Activated CD4-positive, CD25-positive, alpha-beta regulatory T cell treated with anti-CD3 and anti-CD28 coated beads, Interleukin-2, amount 50 U/mL, for 16 hours (primary cell): ENCODE measurements around the gene OAF.
"Not testable (repeated sequence)": the region's sequence is repeated elsewhere in the genome, so short reads cannot be mapped to it uniquely, and the experiment has no call there.

ENCODE experiments used
- DNase-seq: peaks from one replicate; pipeline ENCODE4 v3.0.0-alpha.2; 2020; ENCODE audit warnings: low read depth, low spot score

Gene OAF

DNA sequence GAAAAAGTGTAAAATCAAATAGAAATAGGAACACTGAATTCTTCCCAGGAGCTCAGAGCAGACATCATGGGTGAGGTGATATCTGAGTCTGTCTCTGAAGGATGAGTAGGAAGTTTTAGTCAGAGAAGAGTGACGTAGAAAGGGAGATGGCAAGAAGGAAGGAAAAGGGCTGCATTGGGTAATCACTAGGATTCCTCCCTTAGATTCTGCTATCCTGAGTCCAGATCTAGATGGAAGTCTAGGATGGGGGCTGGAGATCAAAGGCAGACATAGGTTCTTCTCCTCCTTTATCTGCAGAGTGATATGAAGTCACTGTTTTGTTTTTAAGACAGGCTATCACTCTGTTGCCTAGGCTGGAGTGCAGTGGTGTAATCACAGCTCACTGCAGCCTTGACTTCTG lies 59.6 kb downstream of the OAF start:
- DNase-seq = no peak

DNA sequence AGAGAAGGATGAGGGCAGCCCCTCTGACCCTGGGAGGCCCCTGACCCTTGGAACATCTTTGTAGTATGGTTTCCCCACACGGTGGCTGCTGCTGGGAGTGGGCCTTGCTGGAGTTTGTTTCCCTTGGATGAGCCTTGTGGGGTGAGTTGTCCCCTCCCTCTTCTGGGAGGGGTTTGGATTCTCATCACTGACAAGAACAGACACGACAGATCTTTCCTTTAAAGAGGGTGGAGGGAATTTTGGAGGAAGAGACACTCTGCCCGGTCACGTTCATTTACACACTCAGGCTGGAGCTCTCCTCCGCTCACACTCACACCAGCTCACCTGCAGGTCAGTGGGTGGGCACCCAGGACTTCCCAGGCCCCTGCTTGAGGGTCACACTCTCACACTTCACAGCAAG lies 60.8 kb downstream of the OAF start:
- no peak for DNase-seq

DNA sequence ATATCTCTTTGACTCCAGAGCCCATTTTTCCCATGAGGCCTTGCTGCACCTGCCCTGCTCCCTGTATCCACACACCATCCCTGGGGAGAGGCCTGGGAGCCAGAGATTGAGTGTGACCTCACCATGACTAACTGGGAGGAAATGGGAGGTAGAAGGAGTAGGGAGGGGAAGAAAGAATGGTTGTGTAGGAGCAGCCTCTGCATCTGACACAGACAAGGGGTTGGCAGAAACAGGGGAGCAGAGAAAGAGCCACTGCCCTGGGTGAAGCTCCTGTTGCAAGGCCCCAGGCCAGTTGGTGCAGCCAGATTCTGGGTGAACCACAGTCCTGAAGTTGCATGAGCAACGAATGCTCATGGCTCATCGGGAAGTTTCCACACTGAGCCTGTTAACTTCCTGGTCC lies 61.5 kb downstream of the OAF start:
- no peak for DNase-seq

DNA sequence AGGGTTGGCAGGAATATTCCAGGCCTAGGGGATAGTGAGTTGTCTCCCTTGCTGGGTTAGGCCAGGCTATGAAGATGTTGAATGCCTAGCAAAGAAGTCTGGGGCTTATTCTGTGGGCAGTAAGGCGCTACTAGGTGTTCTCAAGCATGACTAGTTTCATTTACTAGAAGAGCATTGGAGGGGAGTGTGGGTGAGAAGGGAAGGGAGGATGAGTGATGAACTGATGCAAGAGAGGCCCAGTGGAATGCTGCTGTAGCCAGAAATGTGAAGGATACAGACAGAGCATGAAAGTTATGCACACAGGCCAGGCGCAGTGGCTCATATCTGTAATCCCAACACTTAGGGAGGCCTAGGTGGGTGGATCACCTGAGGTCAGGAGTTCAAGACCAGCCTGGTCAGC lies 62.6 kb downstream of the OAF start:
- no peak for DNase-seq

DNA sequence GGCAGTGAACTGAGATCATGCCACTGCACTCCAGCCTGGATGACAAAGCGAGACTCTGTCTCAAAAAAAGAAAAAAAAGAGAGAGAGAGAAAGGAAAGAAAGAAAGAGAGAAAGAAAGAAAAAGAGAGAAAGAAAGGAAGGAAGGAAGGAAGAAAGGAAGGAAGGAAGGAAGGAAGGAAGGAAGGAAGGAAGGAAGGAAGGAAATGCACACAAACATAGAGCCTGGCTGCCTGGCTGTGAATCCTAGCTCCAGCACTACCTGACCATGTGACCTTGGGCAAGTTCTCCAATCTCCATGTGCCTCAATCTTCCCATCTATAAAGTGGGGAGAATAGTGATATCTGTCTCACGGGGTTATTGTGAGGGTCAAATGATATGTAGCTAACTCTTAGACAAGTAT lies 63.1 kb downstream of the OAF start:
- DNase-seq = not testable (repeated sequence)

DNA sequence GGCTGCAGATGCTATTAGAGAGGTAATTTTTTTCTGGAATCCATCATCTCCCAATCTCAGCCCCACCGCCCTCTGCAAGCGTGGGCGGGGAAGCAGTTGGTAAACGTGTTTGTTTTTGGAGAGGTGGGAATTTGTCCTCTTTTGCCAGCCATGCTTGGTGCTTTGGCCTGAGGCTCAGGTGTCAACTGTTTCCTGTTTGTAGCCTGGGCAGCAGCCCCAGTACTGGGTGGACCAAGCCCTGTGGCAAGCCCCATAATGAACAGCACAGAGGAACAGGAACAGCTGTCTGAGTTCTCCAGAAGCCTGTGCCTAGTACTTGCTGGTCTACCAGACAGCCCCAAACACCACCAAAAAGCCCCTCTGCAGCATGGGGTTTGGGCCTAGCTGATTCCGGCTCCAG lies 68.7 kb downstream of the OAF start:
- DNase-seq = no peak
